Sigmoid colon (tissue), 4 donors: ENCODE data around the gene VAV1.

Source experiments
- POLR2A ChIP-seq, 2 donors: fragments of 450-650 bp; IDR thresholded peaks; one replicate each; pipeline ENCODE4 v1.6.1; 2016; ENCODE audit warnings: antibody characterized with exemption in 2 of 2, mild to moderate bottlenecking in 2 of 2, moderate library complexity in 2 of 2
- POLR2AphosphoS5 ChIP-seq, 4 donors: sonication (generic); formaldehyde crosslinking; IDR thresholded peaks; one replicate each; pipeline ENCODE4 v1.6.1; 2017; ENCODE audit warnings: antibody characterized with exemption in 4 of 4
- TF ChIP-seq, protein P1 (sequence below), 4 experiments: fragments of 450-650 bp in 3 of 4; fragments of 200-600 bp in 1 of 4; IDR thresholded peaks; one replicate each; pipeline ENCODE4 v1.5.1; 2016 to 2019; ENCODE audit warnings: antibody characterized with exemption in 4 of 4, mild to moderate bottlenecking in 3 of 4, moderate library complexity in 2 of 4

DNA sequence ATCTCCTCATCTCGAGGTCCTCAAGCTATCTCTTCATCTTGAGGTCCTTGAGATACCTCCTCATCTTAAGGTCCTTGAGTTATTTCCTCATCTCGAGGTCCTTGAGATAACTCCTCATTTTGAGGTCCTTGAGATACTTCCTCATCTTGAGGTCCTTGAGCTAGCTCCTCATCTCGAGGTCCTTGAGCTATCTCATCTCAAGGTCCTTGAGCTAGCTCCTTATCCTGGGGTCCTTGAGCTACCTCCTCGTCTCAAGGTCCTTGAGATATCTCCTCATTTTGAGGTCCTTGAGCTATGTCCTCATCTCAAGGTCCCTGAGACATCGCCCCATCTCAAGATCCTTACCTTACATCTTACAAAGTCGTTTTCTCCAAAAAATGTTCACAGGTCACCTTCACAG, 18.7 kb downstream of the VAV1 start:
- TF ChIP-seq, protein P1, sequence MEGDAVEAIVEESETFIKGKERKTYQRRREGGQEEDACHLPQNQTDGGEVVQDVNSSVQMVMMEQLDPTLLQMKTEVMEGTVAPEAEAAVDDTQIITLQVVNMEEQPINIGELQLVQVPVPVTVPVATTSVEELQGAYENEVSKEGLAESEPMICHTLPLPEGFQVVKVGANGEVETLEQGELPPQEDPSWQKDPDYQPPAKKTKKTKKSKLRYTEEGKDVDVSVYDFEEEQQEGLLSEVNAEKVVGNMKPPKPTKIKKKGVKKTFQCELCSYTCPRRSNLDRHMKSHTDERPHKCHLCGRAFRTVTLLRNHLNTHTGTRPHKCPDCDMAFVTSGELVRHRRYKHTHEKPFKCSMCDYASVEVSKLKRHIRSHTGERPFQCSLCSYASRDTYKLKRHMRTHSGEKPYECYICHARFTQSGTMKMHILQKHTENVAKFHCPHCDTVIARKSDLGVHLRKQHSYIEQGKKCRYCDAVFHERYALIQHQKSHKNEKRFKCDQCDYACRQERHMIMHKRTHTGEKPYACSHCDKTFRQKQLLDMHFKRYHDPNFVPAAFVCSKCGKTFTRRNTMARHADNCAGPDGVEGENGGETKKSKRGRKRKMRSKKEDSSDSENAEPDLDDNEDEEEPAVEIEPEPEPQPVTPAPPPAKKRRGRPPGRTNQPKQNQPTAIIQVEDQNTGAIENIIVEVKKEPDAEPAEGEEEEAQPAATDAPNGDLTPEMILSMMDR (IDR thresholded peaks at IDR 0.05) = no peak
- TF ChIP-seq POLR2A (IDR thresholded peaks at IDR 0.05) (no peak), POLR2AphosphoS5 (IDR thresholded peaks at IDR 0.05) (no peak)
